ENCODE data around the gene SAP25.

- TF ChIP-seq CTCF (IDR thresholded peaks at IDR 0.05) = no peak
- no peak for TF ChIP-seq POLR2A (IDR thresholded peaks at IDR 0.05)
- TF ChIP-seq POLR2AphosphoS5 (IDR thresholded peaks at IDR 0.05) = no peak
- TF ChIP-seq EP300 (IDR thresholded peaks at IDR 0.05) = no peak
These were observed 24.7 kb upstream of the SAP25 start for GRCh38 chr7:100598425-100598824.
